K562 (cell line): Measurements from ENCODE around the gene MANEA.

Experiments
- CBX2 ChIP-seq: fragments of 200-600 bp; sonication (generic); IDR thresholded peaks from one replicate; pipeline ENCODE4 v1.6.1; 2012; ENCODE audit warnings: mild to moderate bottlenecking, low read length, inconsistent platforms; ENCODE audit not compliant: insufficient read depth, poor library complexity, severe bottlenecking
- ETS2 ChIP-seq: IDR thresholded peaks from 2 replicates; pipeline ENCODE4 v1.6.1; 2016; ENCODE audit warnings: borderline replicate concordance, missing genetic modification characterization, mild to moderate bottlenecking, moderate library complexity, missing compliant biosample characterization; ENCODE audit not compliant: poor library complexity, severe bottlenecking

- no peak for TF ChIP-seq CBX2
- TF ChIP-seq ETS2 (tag): no peak
Measured at GRCh38 chr6:95529762-95530161, 47.6 kb upstream of the MANEA start.
